Activated CD4-positive, alpha-beta T cell treated with anti-CD3 and anti-CD28 coated beads for 4 hours (primary cell): ENCODE results near the gene KCTD8.

Experiments
- DNase-seq, 2 donors: peaks; one replicate each; pipeline ENCODE4 v3.0.0-alpha.2; 2020

The KCTD8 gene

DNA sequence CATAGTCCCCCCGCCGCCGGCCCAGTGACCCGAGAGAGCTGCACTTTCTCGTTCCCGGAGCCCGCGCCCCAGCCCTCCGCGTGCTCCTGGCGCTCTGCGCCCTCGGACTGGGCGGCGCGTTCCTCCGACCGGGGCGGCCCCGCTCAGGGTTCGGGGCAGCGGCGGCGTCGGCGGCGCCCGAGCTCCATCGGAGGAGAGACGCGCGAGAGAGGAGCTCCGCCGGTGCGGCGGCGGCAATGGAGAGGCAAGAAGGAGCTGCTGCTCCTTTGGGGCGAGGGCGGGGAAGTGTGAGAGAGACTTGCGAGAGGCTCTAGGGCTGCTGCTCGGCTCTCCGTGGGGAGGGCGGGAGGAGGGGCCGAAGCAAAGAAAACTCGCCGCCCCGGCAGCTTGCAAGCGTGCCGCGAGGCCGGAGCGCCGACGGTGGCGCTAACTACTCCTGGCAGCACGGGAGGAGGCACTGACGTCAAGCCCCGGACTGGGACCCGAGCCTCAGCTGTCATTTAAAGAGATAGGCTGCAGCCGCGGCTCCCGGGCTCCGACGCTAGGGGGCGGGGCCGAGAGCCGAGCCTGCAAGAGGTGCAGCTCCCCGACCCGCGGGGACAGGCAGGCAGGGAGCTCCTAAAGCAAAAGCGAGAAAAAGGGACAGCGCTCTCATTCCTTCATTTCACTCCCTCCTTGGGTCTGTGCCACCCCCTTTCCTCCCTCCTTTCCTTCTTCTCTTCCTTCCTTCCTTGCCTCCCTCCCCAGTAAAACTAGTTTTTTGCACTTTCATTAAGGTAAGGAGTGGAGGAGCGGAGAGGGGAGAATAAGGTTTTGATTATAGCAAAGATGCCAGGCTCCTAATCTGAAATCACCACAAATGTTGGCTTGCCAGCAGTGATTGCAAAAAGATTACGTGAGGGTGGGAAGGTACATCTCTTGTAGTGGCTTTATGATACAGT lies at the start of gene KCTD8:
TSS of gene KCTD8 (minus strand) at position 289 of the 941 bp plus-strand sequence.
- peak; percentile 12 to 16 for DNase-seq

DNA sequence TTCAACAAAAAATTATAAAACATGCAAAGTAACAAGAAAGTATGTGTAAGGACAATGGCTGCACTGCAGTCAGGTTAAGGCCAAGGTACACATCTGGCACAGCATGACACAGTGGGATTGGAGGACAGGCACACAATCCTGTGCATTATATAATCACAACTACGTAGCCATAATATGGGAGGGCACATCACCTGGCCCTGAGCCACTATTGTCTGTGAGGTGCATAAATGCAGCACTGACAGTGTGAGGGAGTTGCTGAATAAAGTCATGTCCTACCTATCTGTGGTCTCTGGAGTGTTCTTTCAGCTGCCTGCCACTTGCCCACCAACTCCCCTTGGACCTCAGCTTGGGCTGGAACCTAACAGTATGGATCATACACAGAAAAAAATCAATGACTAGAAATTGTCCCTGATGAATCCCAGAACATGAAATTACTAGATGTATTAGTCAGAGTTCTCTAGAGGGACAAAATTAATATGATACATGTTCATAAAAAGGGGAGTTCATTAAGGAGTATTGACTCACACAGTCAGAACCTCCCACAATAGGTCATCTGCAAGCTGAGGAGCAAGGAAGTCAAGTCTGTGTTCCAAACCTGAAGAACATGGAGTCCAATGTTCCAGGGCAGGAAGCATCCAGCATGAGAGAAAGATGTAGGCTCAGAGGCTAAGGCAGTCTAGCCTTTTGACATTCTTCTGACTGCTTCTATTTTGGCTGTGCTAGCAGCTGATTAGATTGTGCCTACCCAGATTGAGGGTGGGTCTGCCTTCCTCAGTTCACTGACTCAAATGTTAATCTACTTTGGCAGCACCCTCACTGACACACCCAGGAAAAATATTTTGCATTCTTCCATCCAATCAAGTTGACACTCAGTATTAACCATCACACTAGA lies 46.4 kb upstream of the KCTD8 start:
- DNase-seq = no peak

DNA sequence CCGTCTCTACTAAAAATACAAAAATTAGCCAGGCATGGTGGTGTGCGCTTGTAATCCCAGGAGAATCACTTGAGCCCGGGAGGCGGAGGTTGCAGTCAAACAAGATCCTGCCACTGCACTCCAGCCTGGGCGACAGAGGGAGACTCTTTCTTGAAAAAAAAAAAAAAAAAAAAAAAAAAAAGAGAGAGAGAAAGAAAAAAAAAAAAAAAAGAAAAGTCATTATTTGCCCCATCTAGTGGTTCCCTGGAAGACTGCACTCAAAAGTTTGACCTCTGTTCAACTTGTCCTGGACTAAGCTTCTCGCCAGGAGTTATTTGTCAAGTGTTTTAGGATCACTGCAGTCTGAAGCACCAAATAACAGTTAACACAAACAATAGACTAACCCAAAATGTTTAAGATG lies 45.3 kb upstream of the KCTD8 start:
- DNase-seq = no peak

DNA sequence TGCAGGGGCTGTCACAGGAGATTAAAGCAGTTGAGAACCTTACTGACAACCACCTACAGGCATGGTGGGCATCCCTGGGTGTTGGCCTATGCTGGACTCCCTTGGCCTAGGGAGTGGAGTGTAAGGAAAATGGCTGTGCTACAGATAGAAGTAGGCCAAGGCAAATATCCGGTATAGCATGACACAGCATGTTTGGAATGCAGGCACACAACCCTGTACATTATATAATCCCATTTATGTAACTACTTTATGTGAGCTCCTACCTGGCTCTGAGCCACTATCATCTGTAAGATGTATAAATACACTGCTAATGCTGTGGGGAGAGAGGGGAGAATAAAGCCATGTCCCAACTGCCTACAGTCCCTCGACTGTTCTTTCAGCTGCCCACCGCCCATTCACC lies 38.7 kb upstream of the KCTD8 start:
- DNase-seq = no peak

DNA sequence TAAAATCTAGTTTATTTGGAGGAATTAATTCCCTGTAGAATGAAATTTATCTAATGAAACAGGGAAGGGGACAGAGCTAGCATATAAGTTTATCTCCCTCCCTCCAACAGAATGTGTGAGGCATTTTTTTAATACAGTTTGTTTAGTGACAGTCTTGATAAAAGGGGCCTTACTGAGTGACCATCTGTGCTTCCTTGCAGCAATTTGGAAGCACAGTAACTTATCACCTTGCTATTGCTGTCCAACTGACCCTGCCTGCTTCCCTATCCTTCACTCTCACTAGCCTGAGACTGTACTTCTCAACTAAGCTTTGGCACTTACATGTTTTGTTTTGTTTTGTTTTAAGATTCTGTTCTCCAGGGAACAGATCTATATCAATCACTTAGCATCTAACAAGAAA lies 31.1 kb upstream of the KCTD8 start:
- DNase-seq = no peak

DNA sequence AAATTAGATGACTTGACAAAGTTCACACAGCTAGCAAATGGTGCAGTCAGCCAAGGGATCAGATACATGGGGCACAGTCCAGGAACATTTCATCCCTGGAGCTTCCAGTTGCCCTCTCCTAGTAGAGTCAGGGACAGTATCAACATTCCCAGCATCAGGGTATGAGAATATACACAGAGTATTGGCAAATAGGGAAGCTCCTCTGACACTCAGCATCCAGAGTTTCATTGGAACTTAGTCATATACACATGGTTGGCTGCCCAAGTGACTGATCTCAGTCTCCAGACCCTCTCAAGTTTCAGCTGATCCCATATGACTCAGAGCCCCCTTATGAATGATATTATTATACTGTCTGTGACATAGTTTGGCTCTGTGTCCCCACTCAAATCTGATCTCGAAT lies 13.7 kb upstream of the KCTD8 start:
- no peak for DNase-seq

DNA sequence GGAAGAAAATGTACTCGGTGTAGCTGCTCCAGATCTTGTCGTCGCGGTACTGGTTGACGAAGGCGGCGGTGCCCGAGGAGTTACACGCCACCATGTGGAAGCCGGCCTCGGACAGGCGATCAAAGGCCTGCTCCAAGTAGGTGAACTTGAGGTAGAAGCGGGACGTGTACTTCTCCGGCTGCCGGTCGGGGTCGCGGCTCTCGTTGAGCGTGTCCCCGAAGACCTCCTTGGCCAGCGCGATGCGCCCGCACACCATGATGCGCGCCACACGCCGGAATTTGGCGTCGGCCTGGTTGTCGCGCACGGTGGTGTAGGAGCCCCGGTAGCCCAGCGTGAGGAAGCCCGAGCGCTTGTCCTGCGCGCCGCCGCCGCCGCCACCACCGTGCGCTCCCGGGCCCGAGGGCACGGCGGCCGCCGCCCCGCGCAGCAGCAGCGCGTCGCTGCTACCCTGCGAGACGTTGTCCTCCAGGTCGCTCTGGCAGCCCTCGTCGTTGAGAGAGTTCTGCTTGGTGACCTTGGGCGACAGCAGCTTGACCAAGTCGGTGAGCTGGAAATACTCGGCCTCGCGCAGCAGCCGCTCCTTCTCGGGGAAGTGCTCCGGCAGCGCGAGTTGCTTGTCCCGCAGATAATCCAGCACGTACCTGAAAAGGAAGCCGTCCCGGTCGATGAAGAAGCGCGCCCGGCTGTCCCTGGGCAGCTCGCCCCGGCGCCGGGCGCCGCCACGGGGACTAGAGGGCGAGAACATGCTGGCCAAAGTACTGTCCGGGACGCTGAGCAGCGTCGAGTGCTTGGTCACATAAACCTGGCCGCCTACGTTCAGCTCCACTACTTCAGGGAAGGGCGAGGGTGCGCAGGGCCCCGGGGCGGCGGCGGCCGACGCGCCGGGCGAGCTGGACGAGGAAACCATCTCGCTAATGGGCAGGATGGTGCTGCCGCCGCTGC lies 775 bp downstream of the KCTD8 start:
- no peak for DNase-seq

DNA sequence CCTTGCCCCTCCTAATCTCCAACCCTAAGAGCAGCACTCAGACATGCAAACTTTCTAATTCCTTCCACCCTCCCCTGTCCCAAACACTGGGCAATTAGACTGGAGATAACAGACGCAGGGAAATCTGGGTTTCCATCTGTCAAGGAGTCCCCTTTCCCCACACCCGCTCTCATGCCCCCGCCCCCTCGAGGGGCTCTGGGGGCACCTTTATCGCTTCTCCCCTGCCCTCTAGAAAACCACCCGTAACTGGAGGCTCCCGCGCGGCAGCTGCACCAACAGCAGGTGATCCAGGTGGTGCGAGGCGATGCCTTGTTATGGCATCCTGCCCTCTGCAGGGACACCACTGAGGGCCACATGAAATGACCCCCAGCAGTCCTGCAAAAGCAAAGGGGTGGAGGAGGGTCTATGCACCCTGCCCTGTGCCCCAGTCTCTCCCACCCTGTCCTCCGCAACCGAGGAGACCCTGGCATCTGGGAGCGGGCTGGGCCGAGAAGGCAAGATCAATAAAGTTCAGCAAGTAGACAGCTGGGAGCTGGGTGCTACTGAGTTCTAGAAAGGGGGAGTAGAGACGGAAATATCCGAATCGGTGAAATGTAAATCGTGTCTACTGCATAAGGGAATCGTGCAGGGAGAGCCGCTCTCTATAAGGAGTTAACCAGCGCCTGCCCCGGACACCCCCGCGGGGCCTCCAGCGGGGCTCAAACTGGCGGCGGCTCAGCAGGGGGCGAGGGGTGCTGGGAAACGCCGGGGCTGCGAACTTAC lies 1.6 kb downstream of the KCTD8 start:
- DNase-seq = no peak

DNA sequence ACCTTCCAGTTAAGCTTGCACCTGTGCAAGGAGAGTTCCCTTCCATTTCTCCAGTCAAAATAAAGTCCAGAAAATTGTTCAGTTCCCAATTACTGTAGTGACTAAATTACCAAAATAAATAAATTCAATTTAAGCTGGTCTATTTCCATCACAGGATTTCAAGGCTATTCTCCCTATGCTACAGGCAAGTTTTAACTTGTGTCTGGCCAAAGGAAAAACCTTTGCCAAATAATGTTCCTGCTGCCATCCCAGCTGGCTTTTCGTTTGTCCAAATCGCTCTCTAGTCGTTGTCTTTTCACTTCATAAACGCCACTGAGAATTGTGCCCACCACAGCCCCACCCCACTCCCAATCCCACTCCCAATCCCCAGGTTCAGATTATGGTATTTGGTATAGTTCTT lies 2.4 kb downstream of the KCTD8 start:
- no peak for DNase-seq

DNA sequence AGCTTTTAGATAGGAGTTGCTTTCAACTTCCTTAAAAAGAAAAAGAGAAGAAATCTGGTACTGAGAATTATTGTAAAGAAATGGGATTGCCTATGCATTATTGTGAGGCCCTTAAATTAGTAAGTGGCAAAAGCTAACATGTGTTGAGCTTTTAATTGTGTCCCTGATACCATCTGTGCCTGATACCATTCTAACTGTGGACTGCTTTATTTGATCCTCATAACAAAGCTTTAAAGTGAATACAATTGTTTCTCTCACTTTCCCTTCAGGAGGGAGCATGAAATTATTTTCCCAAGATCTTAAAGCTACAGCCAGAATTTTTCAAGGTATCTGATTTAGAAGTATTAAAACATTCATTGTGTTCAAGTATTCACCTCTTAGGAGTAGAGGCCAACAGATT lies 9.9 kb downstream of the KCTD8 start:
- DNase-seq = no peak

DNA sequence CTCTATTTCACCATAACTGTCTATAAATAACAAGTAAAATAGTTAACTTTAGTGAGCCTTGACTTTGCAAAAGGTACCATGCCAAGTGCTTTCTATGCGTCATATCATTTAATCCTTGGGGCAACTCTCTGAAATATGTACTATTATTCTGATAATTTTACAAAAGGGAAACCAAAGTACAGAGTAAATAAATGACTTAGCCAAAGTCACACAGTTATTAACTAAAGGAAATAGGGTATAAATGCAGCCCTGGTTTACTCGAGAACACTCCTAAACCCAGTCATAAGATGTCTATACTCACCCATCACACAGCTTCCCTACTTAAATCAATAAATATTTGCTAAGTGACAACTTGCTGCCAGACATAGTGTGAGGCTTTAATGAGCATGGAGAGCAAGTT lies 14.4 kb downstream of the KCTD8 start:
- no peak for DNase-seq

DNA sequence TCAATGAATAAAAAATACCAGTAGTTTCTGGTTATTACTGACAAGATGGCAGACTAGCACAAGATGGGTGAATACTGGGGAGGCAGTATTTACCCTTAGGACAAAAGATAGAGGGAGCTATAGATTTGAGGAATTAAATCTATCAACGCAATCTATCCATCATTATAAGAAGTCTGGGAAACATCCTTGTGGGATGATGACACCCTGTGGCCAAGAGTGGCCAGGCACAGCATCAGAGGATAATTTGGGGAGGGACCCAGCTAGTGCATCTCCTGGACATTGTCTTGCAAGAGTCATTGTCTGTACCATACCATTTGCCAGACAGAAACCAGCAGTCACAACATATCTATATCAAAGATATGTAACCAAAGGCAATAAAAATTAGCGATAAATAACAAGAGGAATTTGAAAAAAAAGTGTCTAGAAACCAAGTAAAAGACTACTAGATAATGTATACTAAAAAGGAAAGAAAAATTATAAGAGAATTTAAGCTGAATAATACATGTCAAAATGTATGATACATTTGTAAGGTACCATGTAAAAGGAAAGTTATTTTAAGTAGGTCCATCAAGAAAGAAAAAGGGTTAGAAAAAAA lies 22.9 kb downstream of the KCTD8 start:
- DNase-seq = no peak

DNA sequence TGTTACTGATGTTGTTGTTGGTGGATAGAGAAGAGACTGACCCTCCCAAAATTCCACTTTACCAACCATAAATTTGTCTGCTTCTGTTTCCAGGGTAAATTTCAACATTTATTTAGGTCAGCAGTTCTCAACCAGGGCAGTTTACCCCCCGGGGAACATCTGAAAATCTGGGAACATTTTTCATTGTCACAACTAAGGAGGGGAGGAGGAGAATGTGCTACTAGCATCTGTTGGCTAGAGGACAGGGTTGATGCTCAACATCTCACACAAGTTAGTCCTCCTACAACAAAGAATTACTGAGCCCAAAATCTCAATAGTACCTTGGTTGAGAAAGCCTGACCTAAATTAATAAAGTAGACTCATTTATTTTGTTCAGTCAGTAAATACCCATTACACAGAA lies 25.7 kb downstream of the KCTD8 start:
- no peak for DNase-seq

DNA sequence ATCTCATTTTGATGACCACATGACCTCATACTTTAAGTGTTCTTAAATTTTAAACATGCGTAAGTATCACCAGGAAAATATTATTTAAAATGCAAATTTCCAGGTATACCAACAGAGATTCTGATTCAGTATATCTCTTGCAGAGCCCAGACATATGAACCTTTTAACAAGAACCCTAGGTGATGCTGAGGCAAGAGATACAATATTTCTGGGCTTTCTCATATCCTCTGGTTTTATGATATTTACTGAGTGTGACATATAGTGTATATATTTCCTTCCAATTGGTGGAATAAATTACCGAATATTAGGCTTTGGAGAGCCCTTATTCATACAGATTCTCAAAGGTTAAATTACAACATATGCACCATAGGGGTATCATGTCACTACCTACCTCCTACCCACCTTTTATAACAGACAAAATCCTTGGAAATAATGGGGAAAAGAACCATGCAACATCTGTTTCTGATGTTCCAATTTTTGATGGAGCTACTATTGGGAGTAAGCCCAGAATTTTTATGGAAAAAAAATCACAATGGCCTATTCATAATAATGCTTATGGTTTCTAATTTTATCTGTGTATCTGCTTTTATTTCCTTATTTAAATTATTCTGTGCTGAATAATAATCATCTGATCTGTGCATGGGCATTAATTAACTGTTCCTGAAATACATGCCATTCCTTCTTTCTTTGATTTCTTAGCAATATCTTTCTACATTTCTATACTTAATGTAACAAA lies 27.1 kb downstream of the KCTD8 start:
- DNase-seq = no peak

DNA sequence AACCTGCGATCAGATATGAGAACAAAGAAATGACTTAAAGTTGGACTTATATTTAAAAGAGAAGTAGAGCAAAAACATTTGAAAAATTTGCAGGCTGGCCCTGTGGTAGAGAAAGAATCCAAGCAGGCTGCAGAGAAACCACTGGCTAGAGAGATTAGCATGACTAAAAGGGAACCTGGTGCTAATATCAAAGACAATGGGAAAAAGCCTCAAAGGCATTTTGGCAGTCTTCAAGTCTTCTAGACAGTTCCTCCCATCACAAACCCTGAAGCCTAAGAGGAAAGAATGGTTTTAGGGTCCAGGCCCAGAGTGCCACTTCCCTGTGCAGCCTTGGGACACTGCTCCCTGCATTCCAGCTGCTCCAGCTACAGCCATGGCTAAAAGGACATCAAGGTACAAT lies 33.4 kb downstream of the KCTD8 start:
- no peak for DNase-seq

DNA sequence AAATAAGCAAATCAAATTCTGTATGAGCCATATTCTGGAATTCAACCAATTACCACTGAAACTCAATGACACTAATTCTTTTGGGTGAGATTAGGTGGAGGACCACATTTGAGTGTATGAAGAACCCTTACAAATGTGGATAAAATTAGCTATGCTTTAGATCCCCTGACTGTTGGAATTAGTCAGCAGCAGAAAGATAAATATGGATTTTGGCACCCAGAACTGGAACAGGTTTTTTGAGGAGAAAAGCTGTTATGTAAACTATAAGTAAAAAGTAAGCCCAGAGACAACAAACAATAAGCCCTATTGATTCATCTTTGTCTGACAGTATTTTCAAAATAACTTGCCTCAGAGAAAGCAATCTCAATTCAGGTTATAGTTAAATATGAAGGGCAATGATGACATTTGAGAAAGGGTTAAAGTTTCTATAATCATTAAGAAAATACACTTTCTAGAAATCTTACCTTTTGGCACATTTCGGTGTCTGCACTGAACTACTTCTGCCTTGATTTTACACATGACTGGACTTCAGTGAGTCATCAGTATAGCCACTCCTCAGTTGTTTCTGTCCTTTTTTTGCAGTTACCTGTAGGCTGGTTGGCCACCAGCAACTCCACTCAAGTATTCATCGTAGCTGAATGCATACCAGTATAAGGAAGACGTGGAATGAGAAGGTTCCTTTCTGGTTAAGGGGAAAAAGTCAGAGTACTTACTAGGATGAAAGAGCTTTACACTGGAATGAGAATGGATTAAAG lies 80.0 kb downstream of the KCTD8 start:
- DNase-seq = no peak

DNA sequence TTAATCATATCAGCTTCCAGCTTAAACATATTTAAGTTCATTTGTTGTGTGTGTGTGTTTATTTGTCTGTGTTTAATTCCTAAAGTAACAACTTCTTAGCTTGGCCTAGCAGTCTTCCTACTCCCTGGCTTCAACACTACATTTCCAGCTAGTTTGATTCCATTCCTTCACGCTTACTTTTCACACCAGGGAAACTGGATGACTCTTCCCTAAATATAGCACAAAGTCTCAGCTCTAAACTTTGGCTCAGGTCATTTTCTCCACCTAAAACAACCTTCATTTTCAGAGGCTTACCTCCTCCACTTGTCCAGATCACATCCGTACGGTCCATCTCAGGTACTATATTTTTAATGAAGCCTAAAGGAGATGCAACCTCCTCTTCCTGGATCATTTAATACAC lies 94.4 kb downstream of the KCTD8 start:
- DNase-seq = no peak

DNA sequence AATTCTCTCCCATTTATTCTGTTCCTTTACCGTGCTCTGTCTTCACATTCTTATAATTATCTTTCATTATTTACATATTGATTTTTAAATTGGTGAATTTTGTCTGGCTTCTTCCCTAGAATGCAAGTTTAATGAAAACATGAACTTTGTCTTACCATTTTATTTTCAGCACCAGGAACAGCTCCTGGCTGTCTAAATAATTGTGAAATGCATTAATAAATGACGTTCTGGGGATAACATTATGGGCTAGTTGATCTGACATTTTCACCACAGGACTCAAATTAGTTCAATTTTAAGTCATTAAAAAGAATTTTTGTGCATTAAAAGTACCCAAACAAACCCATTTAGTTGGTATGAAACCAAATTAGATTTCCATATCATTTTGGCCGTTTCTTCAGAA lies 97.5 kb downstream of the KCTD8 start:
- DNase-seq = no peak

DNA sequence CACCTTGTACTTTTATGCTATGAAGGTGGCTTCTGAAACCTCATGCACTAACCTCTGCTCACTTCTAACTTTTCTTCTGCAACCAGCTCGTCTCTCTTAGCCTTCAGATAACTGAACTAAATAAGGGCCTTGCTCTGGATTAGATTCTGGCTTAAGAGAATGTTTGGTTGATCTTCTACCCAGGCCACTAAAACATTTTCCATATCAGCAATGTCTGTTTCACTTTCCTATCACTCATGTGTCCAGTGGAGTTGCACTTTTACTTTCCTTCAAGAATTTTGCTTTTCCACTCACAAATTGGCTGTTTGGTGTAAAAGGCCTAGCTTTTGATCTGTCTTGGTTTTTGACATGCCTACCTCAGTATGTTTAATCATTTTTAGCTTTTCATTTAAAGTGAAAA lies 105.8 kb downstream of the KCTD8 start:
- DNase-seq = no peak

DNA sequence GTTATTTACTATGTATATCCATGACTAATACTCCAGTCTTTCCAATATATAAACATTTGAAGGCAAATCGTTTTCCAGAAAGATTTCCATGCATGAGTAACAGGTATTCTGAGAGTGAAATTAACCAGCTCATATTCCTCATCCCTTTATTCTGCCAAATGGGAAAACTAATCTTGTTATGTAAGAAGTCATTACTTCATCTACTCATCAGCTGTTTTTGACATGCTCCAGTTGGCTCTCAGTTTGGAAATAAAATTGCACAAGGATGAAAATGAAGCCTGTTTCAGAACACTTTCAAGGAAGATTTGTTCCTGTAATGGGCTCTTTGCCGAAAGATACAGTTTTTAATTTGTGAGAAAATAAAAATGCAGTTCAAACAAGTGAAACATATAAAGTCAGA lies 121.9 kb downstream of the KCTD8 start:
- DNase-seq = no peak
